ENCODE measurements around the gene CASP1.
"Not testable (repeated sequence)": the region's sequence is repeated elsewhere in the genome, so short reads cannot be mapped to it uniquely, and the experiment has no call there.

CASP1 gene

DNA sequence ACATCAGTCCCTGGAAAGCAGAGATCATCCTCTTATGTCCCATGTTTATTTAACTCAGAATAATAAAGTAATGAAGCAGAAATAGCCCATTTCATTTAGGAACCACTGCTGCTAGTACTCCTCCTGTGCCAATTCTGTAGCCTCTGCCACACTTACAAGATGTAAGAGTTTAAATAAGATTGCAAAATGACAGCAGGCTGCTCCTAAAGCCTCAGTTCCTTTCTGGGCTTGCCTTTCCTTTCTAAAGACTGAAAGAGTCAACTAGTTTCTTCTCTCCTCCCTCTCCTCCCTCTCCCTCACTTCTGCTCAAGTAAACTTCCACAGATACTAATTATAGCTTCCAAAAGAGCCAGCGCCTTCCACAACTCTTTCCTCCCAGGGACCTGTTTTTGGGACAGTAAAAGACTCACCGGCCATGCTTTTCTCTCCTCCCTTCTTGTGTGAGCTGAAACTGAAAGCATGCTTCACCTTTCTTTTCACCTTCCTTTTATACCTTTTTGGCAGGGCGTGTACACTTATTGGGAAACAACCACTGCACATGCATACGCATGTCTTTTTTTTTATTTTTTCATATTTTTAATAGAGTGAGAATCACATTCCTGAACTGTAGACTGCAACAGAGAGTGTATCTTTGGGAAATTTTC, 36.3 kb upstream of the CASP1 start:
- in situ Hi-C loops (cut with HindIII; ENCODE audit: low sequenced_read_pairs) = no loop called here
- DNase-seq (ENCODE audit: low read depth) = no peak
- TF ChIP-seq, protein P1, sequence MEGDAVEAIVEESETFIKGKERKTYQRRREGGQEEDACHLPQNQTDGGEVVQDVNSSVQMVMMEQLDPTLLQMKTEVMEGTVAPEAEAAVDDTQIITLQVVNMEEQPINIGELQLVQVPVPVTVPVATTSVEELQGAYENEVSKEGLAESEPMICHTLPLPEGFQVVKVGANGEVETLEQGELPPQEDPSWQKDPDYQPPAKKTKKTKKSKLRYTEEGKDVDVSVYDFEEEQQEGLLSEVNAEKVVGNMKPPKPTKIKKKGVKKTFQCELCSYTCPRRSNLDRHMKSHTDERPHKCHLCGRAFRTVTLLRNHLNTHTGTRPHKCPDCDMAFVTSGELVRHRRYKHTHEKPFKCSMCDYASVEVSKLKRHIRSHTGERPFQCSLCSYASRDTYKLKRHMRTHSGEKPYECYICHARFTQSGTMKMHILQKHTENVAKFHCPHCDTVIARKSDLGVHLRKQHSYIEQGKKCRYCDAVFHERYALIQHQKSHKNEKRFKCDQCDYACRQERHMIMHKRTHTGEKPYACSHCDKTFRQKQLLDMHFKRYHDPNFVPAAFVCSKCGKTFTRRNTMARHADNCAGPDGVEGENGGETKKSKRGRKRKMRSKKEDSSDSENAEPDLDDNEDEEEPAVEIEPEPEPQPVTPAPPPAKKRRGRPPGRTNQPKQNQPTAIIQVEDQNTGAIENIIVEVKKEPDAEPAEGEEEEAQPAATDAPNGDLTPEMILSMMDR (IDR thresholded peaks at IDR 0.05; ENCODE audit: low read depth, low read length, missing control alignments) = no peak
- H3K4me3 ChIP-seq (ENCODE audit: low read depth, low read length) = no peak overlapping the region

DNA sequence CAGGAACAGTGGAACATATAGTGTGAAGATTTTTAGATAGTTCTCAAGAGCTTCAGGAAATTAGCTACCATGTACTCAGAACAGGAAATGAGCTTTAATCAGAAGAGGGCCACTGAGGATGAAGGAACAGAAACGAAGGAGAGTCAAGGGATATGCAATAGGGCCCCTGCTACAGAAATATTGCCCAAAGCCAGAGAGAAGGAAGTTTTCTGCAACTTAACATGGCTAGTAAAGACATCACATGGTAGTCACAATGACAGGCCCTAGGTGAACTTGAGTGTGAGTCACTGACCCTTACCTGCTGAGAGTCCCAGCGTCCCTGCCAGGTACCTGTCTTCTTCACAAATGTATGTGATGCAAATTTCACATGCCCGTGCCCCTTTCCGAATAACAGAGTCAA, 35.4 kb upstream of the CASP1 start:
- H3K4me3 ChIP-seq (ENCODE audit: low read depth, low read length) = no peak overlapping the region
- TF ChIP-seq, protein P1 (IDR thresholded peaks at IDR 0.05; ENCODE audit: low read depth, low read length, missing control alignments) = no peak
- no peak for DNase-seq (ENCODE audit: low read depth)

DNA sequence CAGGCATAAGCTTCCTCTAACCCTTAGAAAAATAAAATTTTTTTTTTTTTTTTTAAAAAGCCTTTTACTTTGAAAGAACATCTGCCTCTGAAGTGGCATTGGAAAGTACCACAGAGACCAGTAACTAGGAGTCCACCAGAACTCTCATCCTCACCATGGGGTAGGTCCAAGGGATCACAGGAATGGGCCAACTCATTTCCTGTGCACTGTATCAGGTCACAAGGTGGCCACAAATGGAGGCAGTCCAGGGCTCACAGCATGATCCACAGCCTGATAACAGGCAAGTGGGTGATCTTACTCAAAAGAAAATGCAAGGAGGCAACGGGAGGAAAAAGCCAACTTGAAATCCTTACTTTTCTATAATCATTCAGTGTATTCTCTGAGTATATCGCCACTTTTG, 34.8 kb upstream of the CASP1 start:
- in situ Hi-C loops (cut with HindIII; ENCODE audit: low sequenced_read_pairs); DNase-seq (ENCODE audit: low read depth); H3K4me3 ChIP-seq (ENCODE audit: low read depth, low read length): not testable (repeated sequence)

More for the DNA sequence above, 35.4 kb upstream of the CASP1 start:
- in situ Hi-C loops (cut with HindIII; ENCODE audit: low sequenced_read_pairs) = no loop called here

DNA sequence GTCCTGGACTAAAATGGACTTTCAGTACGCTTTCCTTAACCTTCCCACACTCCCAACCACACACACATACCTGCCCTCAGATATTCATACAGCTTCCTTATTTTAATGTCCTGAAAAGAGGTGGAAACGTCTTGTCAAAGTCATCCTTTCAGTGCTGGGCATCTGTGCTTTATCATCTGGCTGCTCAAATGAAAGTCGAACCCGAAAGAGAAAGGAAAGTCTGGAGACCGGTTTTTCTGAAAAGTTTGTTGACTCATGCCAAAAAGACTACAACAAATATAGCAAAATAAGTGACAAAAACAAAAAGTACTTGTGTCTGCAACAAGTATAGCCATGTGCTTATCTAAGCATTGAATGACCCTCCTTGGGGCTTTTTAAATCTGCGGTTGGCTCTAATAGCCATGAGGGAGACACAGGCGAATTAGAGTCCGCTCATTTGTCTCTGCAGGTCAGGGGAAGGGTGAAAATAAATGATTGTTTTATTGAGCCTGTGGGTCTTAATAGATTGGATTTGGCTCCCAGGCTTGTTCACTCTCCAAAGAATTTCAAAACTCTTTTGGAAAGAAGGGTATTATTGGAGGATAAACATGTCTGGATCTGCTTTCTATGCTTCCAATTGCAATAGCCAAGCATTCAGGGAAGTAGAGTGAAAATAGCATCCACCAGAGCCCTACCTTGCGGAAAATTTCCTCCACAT, 28.4 kb upstream of the CASP1 start:
- in situ Hi-C loops (cut with HindIII; ENCODE audit: low sequenced_read_pairs); H3K4me3 ChIP-seq (ENCODE audit: low read depth, low read length); DNase-seq (ENCODE audit: low read depth): not testable (repeated sequence)

DNA sequence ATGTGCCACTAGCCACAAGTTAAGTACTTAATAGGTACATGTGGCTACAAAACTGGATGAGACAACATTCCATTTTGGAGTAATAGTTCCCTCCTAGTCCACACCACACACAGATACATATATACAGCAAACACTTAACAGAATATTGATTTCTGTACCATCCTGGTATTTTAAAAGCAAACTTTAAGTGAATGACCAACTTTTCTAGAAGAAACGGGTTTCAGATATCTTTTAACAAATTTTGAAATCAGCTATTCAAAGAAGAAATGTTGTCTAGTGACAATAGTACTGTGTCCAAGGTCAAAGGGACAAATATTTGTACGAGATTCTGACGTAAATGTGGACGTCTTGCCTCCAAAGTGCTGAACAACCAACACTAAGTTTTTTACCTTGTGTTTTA, 22.5 kb upstream of the CASP1 start:
- no peak for DNase-seq (ENCODE audit: low read depth)
- in situ Hi-C loops (cut with HindIII; ENCODE audit: low sequenced_read_pairs) = no loop called here
- no peak overlapping the region for H3K4me3 ChIP-seq (ENCODE audit: low read depth, low read length)
- TF ChIP-seq, protein P1 (IDR thresholded peaks at IDR 0.05; ENCODE audit: low read depth, low read length, missing control alignments) = no peak

DNA sequence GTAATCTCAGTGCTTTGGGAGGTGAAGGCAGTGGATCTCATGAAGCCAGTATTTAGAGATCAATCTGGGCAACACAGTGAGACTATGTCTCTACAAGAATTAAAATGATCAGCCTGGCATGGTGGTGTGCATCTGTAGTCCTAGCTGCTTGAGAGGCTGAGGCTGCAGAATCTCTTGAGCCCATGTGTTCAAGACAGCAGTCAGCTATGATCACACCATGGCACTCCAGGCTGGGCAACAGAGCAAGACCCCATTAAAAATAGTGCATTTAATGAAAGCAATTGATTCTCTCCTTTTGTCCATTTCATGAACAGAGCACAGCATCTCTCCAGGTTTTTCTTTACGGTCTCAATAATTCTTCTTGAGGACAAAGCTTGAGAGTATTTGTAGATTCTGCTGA, 21.5 kb upstream of the CASP1 start:
- TF ChIP-seq, protein P1 (IDR thresholded peaks at IDR 0.05; ENCODE audit: low read depth, low read length, missing control alignments) = no peak
- DNase-seq (ENCODE audit: low read depth) = no peak
- H3K4me3 ChIP-seq (ENCODE audit: low read depth, low read length) = no peak overlapping the region
- in situ Hi-C loops (cut with HindIII; ENCODE audit: low sequenced_read_pairs) = no loop called here

DNA sequence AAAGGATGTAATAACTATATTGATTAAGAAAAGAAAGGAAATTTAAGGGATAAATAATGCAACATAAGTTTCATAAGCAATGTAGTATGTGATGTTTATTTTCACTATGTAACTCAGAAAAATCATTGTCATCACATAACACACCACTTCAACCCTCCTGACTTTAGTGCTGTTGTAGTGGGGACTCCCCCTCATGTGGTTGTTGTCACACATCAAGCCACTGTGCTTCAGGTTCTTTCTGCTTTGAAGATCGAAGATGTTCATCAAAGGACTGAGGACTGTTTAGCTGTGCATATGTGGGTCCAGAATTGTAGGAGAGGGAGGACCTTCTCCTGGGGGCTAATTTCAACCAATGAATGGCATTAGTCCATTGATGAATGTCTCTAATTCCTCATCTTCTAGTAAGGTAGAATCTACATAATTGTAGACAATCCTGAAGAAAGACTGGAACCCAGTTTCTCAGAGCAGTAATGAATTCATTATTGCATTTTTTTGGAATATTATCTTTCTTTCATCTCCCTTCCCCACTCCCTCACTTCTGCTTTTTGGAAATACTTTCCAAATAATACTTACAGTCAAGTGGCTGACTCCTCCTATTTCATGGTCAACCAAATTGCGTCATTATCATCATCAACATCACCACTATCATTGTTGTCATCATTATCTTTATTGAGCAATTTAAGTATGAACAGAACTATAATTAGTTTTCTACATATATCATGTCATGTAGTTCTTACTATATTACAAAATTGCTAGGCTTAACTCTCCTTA, 20.0 kb upstream of the CASP1 start:
- TF ChIP-seq, protein P1 (IDR thresholded peaks at IDR 0.05; ENCODE audit: low read depth, low read length, missing control alignments) = no peak
- H3K4me3 ChIP-seq (ENCODE audit: low read depth, low read length) = no peak overlapping the region
- in situ Hi-C loops (cut with HindIII; ENCODE audit: low sequenced_read_pairs) = no loop called here
- DNase-seq (ENCODE audit: low read depth) = no peak
